Heart right ventricle (tissue), 16 donors: ENCODE results near the gene MRPL40. TPM values are rescaled to one million over a fixed set of nuclear protein-coding genes. Genes with fewer than 3 reads are reported as not detected.

Experiments used
- ATAC-seq, 8 donors: fragments of 200-7000 bp; cut with Tn5 transposase; one replicate each; pipeline ENCODE4 v1.9.1; 2020; ENCODE audit warnings: mild to moderate bottlenecking in 8 of 8, moderate library complexity in 8 of 8, moderate number of reproducible peaks in 1 of 8
- DNase-seq, 2 donors: peaks; one replicate each; pipeline ENCODE4 v3.0.0-alpha.2; 2020
- H3K27ac ChIP-seq, 10 donors: fragments of 200-600 bp; sonication (generic) in 2 of 10; one replicate each; pipeline versions ENCODE4 v1.5.0 to v1.8.0; 2020 to 2022; ENCODE audit warnings: mild to moderate bottlenecking in 3 of 10
- H3K27me3 ChIP-seq, 7 donors: fragments of 200-600 bp; one replicate each; pipeline ENCODE4 v1.8.0; 2021 to 2022; ENCODE audit warnings: mild to moderate bottlenecking in 2 of 7
- H3K36me3 ChIP-seq, 9 donors: fragments of 200-600 bp; sonication (generic) in 1 of 9; one replicate each; pipeline versions ENCODE4 v1.5.0 to v1.8.0; 2020 to 2022; ENCODE audit warnings: mild to moderate bottlenecking in 2 of 9
- H3K4me1 ChIP-seq, 9 donors: fragments of 200-600 bp; sonication (generic) in 1 of 9; one replicate each; pipeline versions ENCODE4 v1.5.0 to v1.8.0; 2020 to 2022; ENCODE audit warnings: mild to moderate bottlenecking in 4 of 9
- H3K4me3 ChIP-seq, 10 donors: fragments of 200-600 bp; sonication (generic) in 2 of 10; one replicate each; pipeline versions ENCODE4 v1.5.0 to v1.8.0; 2020 to 2022; ENCODE audit warnings: mild to moderate bottlenecking in 7 of 10, moderate library complexity in 2 of 10
- H3K9me3 ChIP-seq, 11 donors: fragments of 200-600 bp in 10 of 11; sonication (generic) in 2 of 11; one replicate each; pipeline versions ENCODE4 v1.5.0 to v1.8.0; 2013 to 2022; ENCODE audit warnings: mild to moderate bottlenecking in 2 of 11, control low read depth in 1 of 11, moderate library complexity in 1 of 11
- WGBS, 2 donors: extraction: QIAGEN DNeasy Blood & Tissue Kit; methylation state at CpG; one replicate each; pipeline ENCODE4 v1.1.7; 2013; ENCODE audit warnings: inconsistent platforms in 1 of 2; 5-methylcytosine and 5-hydroxymethylcytosine counted together
- intact Hi-C, 10 donors: fragments of 100-400 bp; cut with DNase I; formaldehyde crosslinking; loops; one replicate each; pipeline versions ENCODE4 v1.11.1 to v1.14.2; 2022
- polyA plus RNA-seq, 2 donors: library from polyadenylated mRNA; stranded (reverse); fragments of 200-250 nt; gene quantifications; one replicate each; pipeline ENCODE4 v1.2.3, GENCODE V29; 2013
- total RNA-seq, 10 donors: library from RNA; stranded (reverse); fragmentation: NEBNext Ultra II Directional in 3 of 10; extraction: Animal tissue kit (Norgen Biotek cat#: 25700) in 3 of 10; gene quantifications; one replicate each; pipeline versions ENCODE4 v1.2.1 to v1.2.4, GENCODE V29; 2021 to 2023
- TF ChIP-seq, protein P1 (sequence below), 9 donors: fragments of 200-600 bp; sonication (generic) in 2 of 9; IDR thresholded peaks; one replicate each; pipeline versions ENCODE4 v1.5.0 to v1.8.0; 2021 to 2022; ENCODE audit warnings: antibody characterized with exemption in 9 of 9, mild to moderate bottlenecking in 5 of 9, moderate library complexity in 1 of 9
- donor health status: Arrhythmogenic right ventricular cardiomyopathy.
- donor health status: ischemic (EF 13 %, LVEDD 7.1; RV severe dilation, severe dysfunction).
- donor health status: healthy with polysubstance abuse.
- donor health status: DM: no; HTN: yes; CAD: no.
- donor health status: DM: no; HTN: no; CAD: no.
- donor health status: ischemic (EF 25% LVEDD 6.9; RV normal size, moderate dysfunction).
- donor health status: ischemic (EF 25% LVEDD 5.7; RV mildly dilated, moderate dysfunction).
- donor health status: healthy.
- donor health status: DM: yes; HTN: yes; CAD: no.
- donor health status: Ischemic cardiomyopathy.
- donor health status: ischemic (EF 35%, LVEDD 5.7; RV mildly dilated, moderate dysfunction).
- donor health status: nonischemic (EF 11% LVEDD 7.7; RV severe dilation, severe dysfunction).
- donor health status: DM: yes; HTN: yes; CAD: no.
- donor health status: PGD.
- donor health status: ischemic (EF 29% LVEDD 5.4; RV normal size, mild dysfunction).
- donor health status: nonischemic (EF 23%, LVEDD 6.1; RV moderate dilation, normal function).

The MRPL40 gene
- total and polyA plus RNA-seq, 12 donors: 49.2 to 117 (median 56.7) TPM

DNA sequence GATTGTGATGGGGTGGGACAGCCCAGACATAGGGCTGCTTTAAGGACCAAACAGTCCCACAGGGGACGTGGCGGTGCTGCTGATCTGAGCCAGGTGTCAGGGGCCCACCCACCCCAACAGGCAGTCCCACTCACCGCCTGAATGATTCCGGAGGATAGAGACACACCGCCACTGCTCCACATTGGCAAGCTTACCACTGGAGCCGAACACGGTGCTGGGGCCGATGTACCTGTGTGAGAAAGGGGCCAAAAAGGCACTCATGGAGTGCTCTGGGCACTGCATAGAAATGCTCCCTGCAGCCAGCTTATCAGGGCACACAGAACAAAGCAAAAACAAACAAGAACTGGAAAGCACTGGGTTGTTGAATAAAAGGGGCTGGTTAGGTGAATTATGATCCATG is 26.7 kb upstream of the MRPL40 start:
- intact Hi-C loops: no loop called here
- 93 to 94% methylated on average over 8 of the region's 8 CpGs for WGBS, 2 donors
- TF ChIP-seq, protein P1, sequence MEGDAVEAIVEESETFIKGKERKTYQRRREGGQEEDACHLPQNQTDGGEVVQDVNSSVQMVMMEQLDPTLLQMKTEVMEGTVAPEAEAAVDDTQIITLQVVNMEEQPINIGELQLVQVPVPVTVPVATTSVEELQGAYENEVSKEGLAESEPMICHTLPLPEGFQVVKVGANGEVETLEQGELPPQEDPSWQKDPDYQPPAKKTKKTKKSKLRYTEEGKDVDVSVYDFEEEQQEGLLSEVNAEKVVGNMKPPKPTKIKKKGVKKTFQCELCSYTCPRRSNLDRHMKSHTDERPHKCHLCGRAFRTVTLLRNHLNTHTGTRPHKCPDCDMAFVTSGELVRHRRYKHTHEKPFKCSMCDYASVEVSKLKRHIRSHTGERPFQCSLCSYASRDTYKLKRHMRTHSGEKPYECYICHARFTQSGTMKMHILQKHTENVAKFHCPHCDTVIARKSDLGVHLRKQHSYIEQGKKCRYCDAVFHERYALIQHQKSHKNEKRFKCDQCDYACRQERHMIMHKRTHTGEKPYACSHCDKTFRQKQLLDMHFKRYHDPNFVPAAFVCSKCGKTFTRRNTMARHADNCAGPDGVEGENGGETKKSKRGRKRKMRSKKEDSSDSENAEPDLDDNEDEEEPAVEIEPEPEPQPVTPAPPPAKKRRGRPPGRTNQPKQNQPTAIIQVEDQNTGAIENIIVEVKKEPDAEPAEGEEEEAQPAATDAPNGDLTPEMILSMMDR (IDR thresholded peaks at IDR 0.05): no peak
- no peak for DNase-seq
- Histone ChIP-seq H3K9me3 (no peaks in the 10 kb centered on the region), H3K27me3 (no peaks in the 10 kb centered on the region), H3K4me3 (no peak overlapping the region), H3K4me1 (peaks cover 0 to 36% (median 4%) of the 10 kb centered on the region in 9 donors), H3K27ac (no peak overlapping the region), H3K36me3 (peaks cover 0 to 98% (median 22%) of the 10 kb centered on the region in 9 donors)
- no peak for ATAC-seq

DNA sequence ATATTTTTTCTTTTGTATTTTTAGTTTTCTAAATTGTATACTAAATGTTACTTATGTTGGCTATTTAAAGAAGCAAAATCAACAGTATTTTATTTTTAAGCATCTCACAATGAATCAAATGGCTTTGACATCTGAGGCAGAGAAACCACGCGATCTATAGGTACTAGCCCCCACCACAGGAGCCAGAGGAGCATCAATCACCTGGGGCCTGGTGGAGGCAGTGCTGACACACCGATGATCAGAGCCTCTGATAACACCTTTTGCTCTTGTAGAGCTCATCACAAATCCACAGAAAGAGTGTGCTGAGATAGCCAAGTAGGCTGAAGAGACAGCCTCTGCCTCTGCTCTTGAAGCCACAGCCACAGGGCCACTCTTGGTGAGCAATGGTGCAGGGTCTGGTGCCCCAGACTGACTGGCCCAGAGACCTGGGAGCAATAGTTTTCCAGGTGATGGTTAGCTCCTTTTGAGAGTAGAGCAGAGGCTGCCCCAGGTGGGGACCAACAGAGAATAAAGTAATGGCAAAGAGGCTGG is 26.0 kb upstream of the MRPL40 start:
- H3K27ac ChIP-seq: peak overlapping the region in 5 of 10 donors; percentile 7 to 60 (median 33)
- no peaks in the 10 kb centered on the region for H3K9me3 ChIP-seq
- H3K4me1 ChIP-seq: peaks cover 0 to 43% (median 8%) of the 10 kb centered on the region in 9 donors
- ATAC-seq (no peak), DNase-seq (no peak)
- no peak overlapping the region for H3K4me3 ChIP-seq
- intact Hi-C loops: no loop called here
- TF ChIP-seq, protein P1 (IDR thresholded peaks at IDR 0.05): no peak
- 77 to 80% methylated on average over 3 of the region's 3 CpGs for WGBS, 2 donors
- no peaks in the 10 kb centered on the region for H3K27me3 ChIP-seq
- peaks cover 0 to 94% (median 22%) of the 10 kb centered on the region in 9 donors for H3K36me3 ChIP-seq

DNA sequence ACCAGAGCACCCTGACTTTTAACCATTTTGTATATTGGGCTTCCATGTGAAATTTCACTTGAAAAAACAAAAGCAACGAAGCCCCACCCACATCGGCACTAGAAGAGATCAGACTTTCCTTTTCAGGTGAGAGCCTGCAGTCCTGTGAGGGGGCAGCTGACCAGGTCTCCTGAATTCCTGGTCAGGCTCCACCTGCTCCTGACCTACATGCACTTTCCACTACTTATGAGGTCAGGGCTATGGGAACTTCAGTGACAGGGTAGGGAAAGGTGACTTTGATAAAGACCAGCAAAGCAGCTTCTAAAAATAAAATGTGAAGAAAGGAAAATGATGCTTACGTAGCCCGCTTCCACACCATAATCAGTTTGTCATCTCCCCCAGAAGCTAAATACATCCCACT is 25.5 kb upstream of the MRPL40 start:
- Histone ChIP-seq H3K27ac (peak overlapping the region in 7 of 10 donors; percentile 12 to 60 (median 46)), H3K9me3 (no peaks in the 10 kb centered on the region), H3K4me3 (no peak overlapping the region), H3K4me1 (peaks cover 0 to 47% (median 9%) of the 10 kb centered on the region in 9 donors), H3K36me3 (peaks cover 0 to 89% (median 22%) of the 10 kb centered on the region in 9 donors), H3K27me3 (no peaks in the 10 kb centered on the region)
- DNase-seq: no peak
- TF ChIP-seq, protein P1 (IDR thresholded peaks at IDR 0.05): no peak
- intact Hi-C loops: no loop called here
- 57 to 72% methylated on average over 4 of the region's 4 CpGs for WGBS, 2 donors
- ATAC-seq: peak; percentile 53 to 86 (median 76)

DNA sequence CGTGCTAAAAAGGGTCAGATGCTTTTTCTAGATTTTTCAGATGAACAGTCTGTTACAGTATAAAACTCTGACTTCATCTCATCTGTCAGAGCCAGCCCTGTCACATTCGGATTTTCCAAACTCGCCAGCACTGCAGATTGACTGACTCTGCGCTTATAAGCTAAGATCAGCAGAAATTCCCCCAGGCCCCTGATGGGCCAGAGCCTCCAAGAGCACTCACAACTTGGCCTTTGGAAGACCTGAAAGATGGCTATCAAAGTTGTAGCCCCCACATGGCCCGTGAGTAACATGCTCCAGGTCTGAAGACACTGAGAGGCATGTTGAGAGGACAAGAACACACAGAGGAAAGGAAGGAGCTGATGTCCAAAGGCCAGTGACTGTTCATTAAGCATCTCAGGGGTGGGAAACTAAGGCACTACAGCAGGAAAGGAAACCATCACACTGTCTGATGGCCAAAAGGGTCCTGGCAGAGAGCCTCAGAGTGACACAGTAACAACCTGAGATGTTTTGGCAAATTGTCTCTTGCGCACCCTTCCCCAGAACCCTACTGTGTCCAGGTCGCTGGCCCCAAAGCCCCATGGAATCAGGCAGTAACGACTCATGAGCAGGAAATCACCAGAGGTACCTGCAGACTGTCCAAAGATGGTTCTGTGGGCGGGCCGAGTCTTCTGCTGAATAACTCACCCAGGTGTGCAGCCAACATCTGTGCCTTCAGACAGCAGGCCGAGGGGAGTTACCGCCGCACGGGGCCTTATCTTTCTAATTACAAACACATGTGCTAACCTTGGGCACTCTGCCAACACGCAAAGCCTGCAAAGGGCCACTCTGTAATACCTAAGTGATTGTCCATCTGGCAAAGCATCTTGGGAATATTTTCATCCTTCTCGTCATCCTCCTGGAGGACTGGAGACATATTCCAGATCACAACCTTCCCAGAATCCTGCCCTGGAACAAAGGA is 24.4 kb upstream of the MRPL40 start:
- no peaks in the 10 kb centered on the region for H3K27me3 ChIP-seq
- H3K4me1 ChIP-seq: peaks cover 0 to 54% (median 9%) of the 10 kb centered on the region in 9 donors
- ATAC-seq: peak in 7 of 8 donors; percentile 4 to 54 (median 34)
- no peaks in the 10 kb centered on the region for H3K9me3 ChIP-seq
- 45 to 48% methylated on average over 16 of the region's 16 CpGs for whole genome bisulfite sequencing, 2 donors
- DNase-seq: peak; percentile 30 to 50
- peaks cover 0 to 79% (median 22%) of the 10 kb centered on the region in 9 donors for H3K36me3 ChIP-seq
- TF ChIP-seq, protein P1 (IDR thresholded peaks at IDR 0.05): no peak
- peak overlapping the region in 5 of 10 donors; percentile 38 to 60 (median 46) for H3K27ac ChIP-seq
- no peak overlapping the region for H3K4me3 ChIP-seq
- intact Hi-C loops: no loop called here
